Hematopoietic multipotent progenitor cell treated with erythropoietin and hydrocortisone succinate and interleukin-3 and kit ligand, for 6 days (in vitro differentiated cells): ENCODE measurements around the gene POU2F2.
A peak's percentile ranks its signal among the peaks of the same experiment; 100 is the strongest.

ENCODE experiments used
- DNase-seq: peaks from one replicate; pipeline ENCODE4 v3.0.0-alpha.2; 2015

Gene POU2F2

GRCh38 chr19:42154471-42155323 is 22.5 kb upstream of the POU2F2 start:
- no peak for DNase-seq

- no peak for DNase-seq
Observed at GRCh38 chr19:42153672-42154433, 21.6 kb upstream of the POU2F2 start.

GRCh38 chr19:42152910-42153671 is 20.8 kb upstream of the POU2F2 start:
- DNase-seq = no peak

GRCh38 chr19:42151782-42152684 is 19.8 kb upstream of the POU2F2 start:
- no peak for DNase-seq

- DNase-seq = no peak
Observed at GRCh38 chr19:42150911-42151361, 18.7 kb upstream of the POU2F2 start.

- no peak for DNase-seq
Observed at GRCh38 chr19:42150364-42150763, 18.1 kb upstream of the POU2F2 start.

GRCh38 chr19:42149447-42150202 is 17.4 kb upstream of the POU2F2 start:
- no peak for DNase-seq

- no peak for DNase-seq
Observed at GRCh38 chr19:42148266-42148665, 16.0 kb upstream of the POU2F2 start.

- DNase-seq = peak; percentile 63
Observed at GRCh38 chr19:42143341-42144234, 11.3 kb upstream of the POU2F2 start.

GRCh38 chr19:42140125-42140754 is 8.0 kb upstream of the POU2F2 start:
- peak; percentile 84 for DNase-seq

- no peak for DNase-seq
Observed at GRCh38 chr19:42134535-42135070, 2.4 kb upstream of the POU2F2 start.

- DNase-seq = peak; percentile 72
Observed at GRCh38 chr19:42132851-42133528, 744 bp upstream of the POU2F2 start.

GRCh38 chr19:42131149-42132029 is 857 bp downstream of the POU2F2 start:
- no peak for DNase-seq

GRCh38 chr19:42130254-42130573 is 2.0 kb downstream of the POU2F2 start:
- no peak for DNase-seq

GRCh38 chr19:42129399-42130253 is 2.6 kb downstream of the POU2F2 start:
- DNase-seq = no peak

GRCh38 chr19:42126574-42126973 is 5.7 kb downstream of the POU2F2 start:
- DNase-seq = no peak

- DNase-seq = no peak
Observed at GRCh38 chr19:42125536-42125935, 6.7 kb downstream of the POU2F2 start.
